HG03108 (cell line): ENCODE results near the gene PLXND1.

Source experiments
- ATAC-seq: cut with Tn5 transposase; IDR thresholded peaks from one replicate; pipeline ENCODE4 v1.9.1; 2021; ENCODE audit warnings: moderate library complexity; ENCODE audit not compliant: unreplicated experiment

Gene PLXND1

GRCh38 chr3:129513705-129514104 is 92.8 kb downstream of the PLXND1 start:
- ATAC-seq: no peak

GRCh38 chr3:129512595-129512994 is 93.9 kb downstream of the PLXND1 start:
- ATAC-seq: no peak

GRCh38 chr3:129507181-129507831 is 99.2 kb downstream of the PLXND1 start:
- ATAC-seq: no peak

- no peak for ATAC-seq
These were observed 100.2 kb downstream of the PLXND1 start for GRCh38 chr3:129506231-129506742.

- no peak for ATAC-seq
These were observed 101.1 kb downstream of the PLXND1 start for GRCh38 chr3:129505341-129505740.
